HL-60 (cell line): ENCODE results near the gene MICALL2.

ENCODE experiments used
- DNase-seq, 2 experiments: peaks; one replicate each; pipeline ENCODE4 v3.0.0-alpha.2; 2010 to 2020; ENCODE audit warnings: low read depth in 1 of 2, low spot score in 1 of 2
- H3K27ac ChIP-seq: fragments of 250-450 bp; sonication (Bioruptor Pico); replicated peaks from 2 replicates; pipeline ENCODE4 v1.5.1; 2020; ENCODE audit warnings: mild to moderate bottlenecking, moderate library complexity
- H3K27me3 ChIP-seq: fragments of 250-450 bp; sonication (Bioruptor Pico); 2 replicates; pipeline ENCODE4 v1.5.1; 2021; ENCODE audit warnings: mild to moderate bottlenecking, moderate library complexity; ENCODE audit not compliant: insufficient read depth, poor library complexity, severe bottlenecking
- H3K4me3 ChIP-seq: replicated peaks from 2 replicates; pipeline ENCODE4 v1.5.1; 2011; ENCODE audit warnings: mild to moderate bottlenecking, control low read depth, low read length; ENCODE audit not compliant: insufficient read depth
- CTCF ChIP-seq: IDR thresholded peaks from one replicate; pipeline ENCODE4 v1.5.1; 2011; ENCODE audit warnings: low read length, control low read depth, inconsistent platforms; ENCODE audit not compliant: insufficient read depth
- GABPA ChIP-seq: IDR thresholded peaks from 2 replicates; pipeline ENCODE4 v1.6.1; 2012; ENCODE audit warnings: low read depth
- POLR2AphosphoS5 ChIP-seq: IDR thresholded peaks from 2 replicates; pipeline ENCODE4 v1.6.1; 2012; ENCODE audit warnings: low read depth
- REST ChIP-seq: IDR thresholded peaks from 2 replicates; pipeline ENCODE4 v1.6.1; 2012; ENCODE audit warnings: low read depth; ENCODE audit not compliant: insufficient replicate concordance
- SPI1 ChIP-seq: IDR thresholded peaks from 2 replicates; pipeline ENCODE4 v1.6.1; 2012; ENCODE audit warnings: low read depth, mild to moderate bottlenecking, borderline replicate concordance

The MICALL2 gene

GRCh38 chr7:1388021-1388702, 71.1 kb downstream of the MICALL2 start:
- Histone ChIP-seq H3K27me3 (peaks cover 20% of the 10 kb centered on the region), H3K27ac (no peak overlapping the region), H3K4me3 (no peak overlapping the region)
- DNase-seq: no peak
- TF ChIP-seq GABPA: no peak
- TF ChIP-seq SPI1: no peak
- TF ChIP-seq POLR2AphosphoS5: no peak
- no peak for TF ChIP-seq CTCF
- TF ChIP-seq REST: no peak

GRCh38 chr7:1387261-1387660, 72.0 kb downstream of the MICALL2 start:
- TF ChIP-seq GABPA: no peak
- no peak for TF ChIP-seq REST
- no peak for TF ChIP-seq POLR2AphosphoS5
- no peak for TF ChIP-seq SPI1
- no peak for TF ChIP-seq CTCF
- Histone ChIP-seq H3K4me3 (no peak overlapping the region), H3K27ac (no peak overlapping the region), H3K27me3 (peaks cover 20% of the 10 kb centered on the region)
- DNase-seq: no peak

GRCh38 chr7:1386623-1387220, 72.5 kb downstream of the MICALL2 start:
- no peak overlapping the region for H3K27ac ChIP-seq
- H3K27me3 ChIP-seq: peaks cover 20% of the 10 kb centered on the region
- DNase-seq: no peak
- no peak for TF ChIP-seq GABPA
- no peak for TF ChIP-seq SPI1
- no peak for TF ChIP-seq POLR2AphosphoS5
- TF ChIP-seq CTCF: no peak
- TF ChIP-seq REST: no peak
- no peak overlapping the region for H3K4me3 ChIP-seq
